Measurements from ENCODE around the gene SLC26A1.

SLC26A1 gene

GRCh38 chr4:1030559-1030958, 37.4 kb upstream of the SLC26A1 start:
- H2BK120ac ChIP-seq (ENCODE audit: low read depth, low read length): no peak overlapping the region
- H2AK5ac ChIP-seq (ENCODE audit: low read length, severe bottlenecking): no peak overlapping the region
- no peak overlapping the region for H3K4ac ChIP-seq (ENCODE audit: low read depth in 1 of 2, low read length in 2 of 2)
- no peak overlapping the region for H2BK12ac ChIP-seq (ENCODE audit: low read length in 2 of 2)
- H3K23ac ChIP-seq (ENCODE audit: low read length in 2 of 2): no peak overlapping the region
- no peaks in the 10 kb centered on the region for H3K79me1 ChIP-seq (replicated peaks; ENCODE audit: low read length, poor library complexity, severe bottlenecking)
- peaks cover 0 to 44% of the 10 kb centered on the region in 2 experiments for H3K27me3 ChIP-seq (ENCODE audit: control insufficient read depth in 1 of 2, insufficient read depth in 1 of 2, low read length in 2 of 2)
- WGBS: 83% methylated on average over 16 of the region's 16 CpGs
- H2BK5ac ChIP-seq (ENCODE audit: low read depth, low read length, poor library complexity, severe bottlenecking): no peak overlapping the region
- H3K18ac ChIP-seq (ENCODE audit: low read depth in 1 of 2, low read length in 2 of 2): no peak overlapping the region
- H4K91ac ChIP-seq (ENCODE audit: low read length): no peak overlapping the region
- peaks cover 6 to 18% of the 10 kb centered on the region in 2 experiments for H3K36me3 ChIP-seq (ENCODE audit: control insufficient read depth in 1 of 2, insufficient read depth in 2 of 2, low read depth in 1 of 2, low read length in 2 of 2)
- DNase-seq: no peak
- H3K4me1 ChIP-seq (ENCODE audit: control insufficient read depth, insufficient read depth, low read depth, low read length): peaks cover 31% of the 10 kb centered on the region
- no peaks in the 10 kb centered on the region for H3K9me3 ChIP-seq (ENCODE audit: control insufficient read depth, low read length)
- H2BK15ac ChIP-seq (ENCODE audit: low read depth, poor library complexity, severe bottlenecking): no peak overlapping the region
- H3K27ac ChIP-seq (ENCODE audit: low read length, poor library complexity, severe bottlenecking): no peak overlapping the region
- H3K4me3 ChIP-seq (ENCODE audit: insufficient read depth in 1 of 2, low read depth in 1 of 2, low read length in 2 of 2): no peak overlapping the region
- no peak overlapping the region for H3K9ac ChIP-seq (ENCODE audit: low read length)
- H4K8ac ChIP-seq (ENCODE audit: low read length): no peak overlapping the region
- H3K4me2 ChIP-seq (ENCODE audit: low read length, poor library complexity, severe bottlenecking): no peak overlapping the region
- no peak overlapping the region for H3K14ac ChIP-seq (ENCODE audit: low read length in 2 of 2)
- H2AFZ ChIP-seq (ENCODE audit: low read depth, low read length): no peak overlapping the region

DNA sequence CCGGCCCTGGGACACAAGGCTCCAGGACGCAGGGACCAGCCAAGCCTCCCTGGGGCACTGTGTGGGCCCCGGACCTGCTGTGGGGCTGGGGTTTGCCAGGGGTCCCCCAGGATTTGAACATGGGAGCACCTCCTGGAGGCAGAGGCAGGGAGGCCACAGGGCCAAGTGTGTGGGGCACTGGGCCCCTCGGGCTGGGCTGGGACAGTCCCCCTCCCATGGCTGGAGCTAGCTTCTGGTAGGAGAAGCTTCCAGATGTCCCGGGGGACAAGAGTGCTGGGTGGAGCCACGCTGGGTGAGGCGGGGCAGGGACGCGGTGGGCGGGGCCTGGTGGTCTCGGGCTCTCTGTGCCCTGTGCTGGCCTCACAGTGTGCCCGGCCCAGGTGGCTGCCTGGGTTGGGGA, 36.8 kb upstream of the SLC26A1 start:
- Histone ChIP-seq H3K9me3 (ENCODE audit: control insufficient read depth, low read length) (no peaks in the 10 kb centered on the region), H3K14ac (ENCODE audit: low read length in 2 of 2) (no peak overlapping the region), H3K79me1 (replicated peaks; ENCODE audit: low read length, poor library complexity, severe bottlenecking) (no peaks in the 10 kb centered on the region), H3K23ac (ENCODE audit: low read length in 2 of 2) (no peak overlapping the region), H3K4me2 (ENCODE audit: low read length, poor library complexity, severe bottlenecking) (no peak overlapping the region), H4K8ac (ENCODE audit: low read length) (no peak overlapping the region), H3K4me3 (ENCODE audit: insufficient read depth in 1 of 2, low read depth in 1 of 2, low read length in 2 of 2) (no peak overlapping the region), H3K18ac (ENCODE audit: low read depth in 1 of 2, low read length in 2 of 2) (no peak overlapping the region), H3K4ac (ENCODE audit: low read depth in 1 of 2, low read length in 2 of 2) (no peak overlapping the region), H3K4me1 (ENCODE audit: control insufficient read depth, insufficient read depth, low read depth, low read length) (peaks cover 31% of the 10 kb centered on the region), H3K9ac (ENCODE audit: low read length) (no peak overlapping the region), H2BK120ac (ENCODE audit: low read depth, low read length) (no peak overlapping the region), H3K27ac (ENCODE audit: low read length, poor library complexity, severe bottlenecking) (no peak overlapping the region), H2BK12ac (ENCODE audit: low read length in 2 of 2) (no peak overlapping the region), H4K91ac (ENCODE audit: low read length) (no peak overlapping the region), H2BK15ac (ENCODE audit: low read depth, poor library complexity, severe bottlenecking) (no peak overlapping the region), H2AFZ (ENCODE audit: low read depth, low read length) (no peak overlapping the region), H3K27me3 (ENCODE audit: control insufficient read depth in 1 of 2, insufficient read depth in 1 of 2, low read length in 2 of 2) (peaks cover 0 to 44% of the 10 kb centered on the region in 2 experiments), H3K36me3 (ENCODE audit: control insufficient read depth in 1 of 2, insufficient read depth in 2 of 2, low read depth in 1 of 2, low read length in 2 of 2) (peaks cover 11 to 19% of the 10 kb centered on the region in 2 experiments), H2AK5ac (ENCODE audit: low read length, severe bottlenecking) (no peak overlapping the region), H2BK5ac (ENCODE audit: low read depth, low read length, poor library complexity, severe bottlenecking) (no peak overlapping the region)
- 61% methylated on average over 12 of the region's 12 CpGs for WGBS
- DNase-seq: no peak

DNA sequence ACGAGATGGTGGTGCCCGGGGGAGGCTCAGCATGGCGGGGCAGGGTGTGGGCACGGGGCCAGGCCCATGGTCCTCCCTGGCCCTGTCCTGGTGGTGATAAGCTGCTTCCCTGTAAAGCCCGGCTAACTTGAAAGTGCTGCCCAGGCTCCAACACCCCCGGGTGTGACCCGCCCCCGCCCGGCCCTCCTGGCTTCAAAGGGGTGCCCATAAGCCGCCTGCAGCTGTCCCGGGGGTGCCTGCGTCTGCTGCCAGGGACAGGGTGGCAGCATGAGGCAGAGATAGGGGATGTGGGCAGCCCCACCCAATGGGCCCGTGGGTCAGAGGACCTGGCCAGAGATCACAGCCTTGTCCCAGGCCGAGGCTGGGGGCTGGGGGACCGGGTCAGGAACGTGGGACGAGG, 36.3 kb upstream of the SLC26A1 start:
- no peak overlapping the region for H3K14ac ChIP-seq (ENCODE audit: low read length in 2 of 2)
- H3K18ac ChIP-seq (ENCODE audit: low read depth in 1 of 2, low read length in 2 of 2): no peak overlapping the region
- peaks cover 0 to 44% of the 10 kb centered on the region in 2 experiments for H3K27me3 ChIP-seq (ENCODE audit: control insufficient read depth in 1 of 2, insufficient read depth in 1 of 2, low read length in 2 of 2)
- no peak overlapping the region for H3K4ac ChIP-seq (ENCODE audit: low read depth in 1 of 2, low read length in 2 of 2)
- H3K4me3 ChIP-seq (ENCODE audit: insufficient read depth in 1 of 2, low read depth in 1 of 2, low read length in 2 of 2): no peak overlapping the region
- H3K36me3 ChIP-seq (ENCODE audit: control insufficient read depth in 1 of 2, insufficient read depth in 2 of 2, low read depth in 1 of 2, low read length in 2 of 2): peaks cover 16 to 24% of the 10 kb centered on the region in 2 experiments
- H2BK12ac ChIP-seq (ENCODE audit: low read length in 2 of 2): no peak overlapping the region
- H2AFZ ChIP-seq (ENCODE audit: low read depth, low read length): no peak overlapping the region
- H3K4me1 ChIP-seq (ENCODE audit: control insufficient read depth, insufficient read depth, low read depth, low read length): peaks cover 31% of the 10 kb centered on the region
- H3K27ac ChIP-seq (ENCODE audit: low read length, poor library complexity, severe bottlenecking): no peak overlapping the region
- DNase-seq: no peak
- no peaks in the 10 kb centered on the region for H3K9me3 ChIP-seq (ENCODE audit: control insufficient read depth, low read length)
- H2BK120ac ChIP-seq (ENCODE audit: low read depth, low read length): no peak overlapping the region
- no peak overlapping the region for H3K4me2 ChIP-seq (ENCODE audit: low read length, poor library complexity, severe bottlenecking)
- no peak overlapping the region for H2AK5ac ChIP-seq (ENCODE audit: low read length, severe bottlenecking)
- H2BK5ac ChIP-seq (ENCODE audit: low read depth, low read length, poor library complexity, severe bottlenecking): no peak overlapping the region
- no peaks in the 10 kb centered on the region for H3K79me1 ChIP-seq (replicated peaks; ENCODE audit: low read length, poor library complexity, severe bottlenecking)
- no peak overlapping the region for H4K8ac ChIP-seq (ENCODE audit: low read length)
- H3K23ac ChIP-seq (ENCODE audit: low read length in 2 of 2): no peak overlapping the region
- no peak overlapping the region for H3K9ac ChIP-seq (ENCODE audit: low read length)
- no peak overlapping the region for H4K91ac ChIP-seq (ENCODE audit: low read length)
- H2BK15ac ChIP-seq (ENCODE audit: low read depth, poor library complexity, severe bottlenecking): peak overlapping the region; percentile 80
- WGBS: 86% methylated on average over 16 of the region's 17 CpGs

- no peak overlapping the region for H3K4me2 ChIP-seq (ENCODE audit: low read length, poor library complexity, severe bottlenecking)
- no peak overlapping the region for H3K18ac ChIP-seq (ENCODE audit: low read depth in 1 of 2, low read length in 2 of 2)
- no peak overlapping the region for H3K14ac ChIP-seq (ENCODE audit: low read length in 2 of 2)
- H2BK5ac ChIP-seq (ENCODE audit: low read depth, low read length, poor library complexity, severe bottlenecking): no peak overlapping the region
- no peak overlapping the region for H3K9ac ChIP-seq (ENCODE audit: low read length)
- no peak overlapping the region for H2BK120ac ChIP-seq (ENCODE audit: low read depth, low read length)
- H2AFZ ChIP-seq (ENCODE audit: low read depth, low read length): no peak overlapping the region
- peak overlapping the region in 1 of 2 experiments; percentile 17 for H2BK12ac ChIP-seq (ENCODE audit: low read length in 2 of 2)
- H3K4me1 ChIP-seq (ENCODE audit: control insufficient read depth, insufficient read depth, low read depth, low read length): peaks cover 34% of the 10 kb centered on the region
- H3K27me3 ChIP-seq (ENCODE audit: control insufficient read depth in 1 of 2, insufficient read depth in 1 of 2, low read length in 2 of 2): peaks cover 0 to 44% of the 10 kb centered on the region in 2 experiments
- H3K23ac ChIP-seq (ENCODE audit: low read length in 2 of 2): no peak overlapping the region
- H3K4ac ChIP-seq (ENCODE audit: low read depth in 1 of 2, low read length in 2 of 2): no peak overlapping the region
- H3K27ac ChIP-seq (ENCODE audit: low read length, poor library complexity, severe bottlenecking): no peak overlapping the region
- H3K79me1 ChIP-seq (replicated peaks; ENCODE audit: low read length, poor library complexity, severe bottlenecking): no peaks in the 10 kb centered on the region
- DNase-seq: no peak
- H2BK15ac ChIP-seq (ENCODE audit: low read depth, poor library complexity, severe bottlenecking): no peak overlapping the region
- H2AK5ac ChIP-seq (ENCODE audit: low read length, severe bottlenecking): no peak overlapping the region
- WGBS: 90% methylated on average over 35 of the region's 36 CpGs
- H3K9me3 ChIP-seq (ENCODE audit: control insufficient read depth, low read length): no peaks in the 10 kb centered on the region
- H3K36me3 ChIP-seq (ENCODE audit: control insufficient read depth in 1 of 2, insufficient read depth in 2 of 2, low read depth in 1 of 2, low read length in 2 of 2): peaks cover 20 to 32% of the 10 kb centered on the region in 2 experiments
- no peak overlapping the region for H4K8ac ChIP-seq (ENCODE audit: low read length)
- no peak overlapping the region for H3K4me3 ChIP-seq (ENCODE audit: insufficient read depth in 1 of 2, low read depth in 1 of 2, low read length in 2 of 2)
- peak overlapping the region; percentile 14 for H4K91ac ChIP-seq (ENCODE audit: low read length)
Observed at GRCh38 chr4:1028574-1029220, 35.5 kb upstream of the SLC26A1 start.

Measured in mesenchymal stem cell (in vitro differentiated cells and primary cell).